HG02759 (cell line): ENCODE data around the gene C1QBP.
"Not testable (repeated sequence)": the region's sequence is repeated elsewhere in the genome, so short reads cannot be mapped to it uniquely, and the experiment has no call there.

Source experiments
- ATAC-seq: cut with Tn5 transposase; IDR thresholded peaks from one replicate; pipeline ENCODE4 v1.9.1; 2021; ENCODE audit warnings: mild to moderate bottlenecking, moderate library complexity; ENCODE audit not compliant: unreplicated experiment

Gene C1QBP, protein sequence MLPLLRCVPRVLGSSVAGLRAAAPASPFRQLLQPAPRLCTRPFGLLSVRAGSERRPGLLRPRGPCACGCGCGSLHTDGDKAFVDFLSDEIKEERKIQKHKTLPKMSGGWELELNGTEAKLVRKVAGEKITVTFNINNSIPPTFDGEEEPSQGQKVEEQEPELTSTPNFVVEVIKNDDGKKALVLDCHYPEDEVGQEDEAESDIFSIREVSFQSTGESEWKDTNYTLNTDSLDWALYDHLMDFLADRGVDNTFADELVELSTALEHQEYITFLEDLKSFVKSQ

DNA sequence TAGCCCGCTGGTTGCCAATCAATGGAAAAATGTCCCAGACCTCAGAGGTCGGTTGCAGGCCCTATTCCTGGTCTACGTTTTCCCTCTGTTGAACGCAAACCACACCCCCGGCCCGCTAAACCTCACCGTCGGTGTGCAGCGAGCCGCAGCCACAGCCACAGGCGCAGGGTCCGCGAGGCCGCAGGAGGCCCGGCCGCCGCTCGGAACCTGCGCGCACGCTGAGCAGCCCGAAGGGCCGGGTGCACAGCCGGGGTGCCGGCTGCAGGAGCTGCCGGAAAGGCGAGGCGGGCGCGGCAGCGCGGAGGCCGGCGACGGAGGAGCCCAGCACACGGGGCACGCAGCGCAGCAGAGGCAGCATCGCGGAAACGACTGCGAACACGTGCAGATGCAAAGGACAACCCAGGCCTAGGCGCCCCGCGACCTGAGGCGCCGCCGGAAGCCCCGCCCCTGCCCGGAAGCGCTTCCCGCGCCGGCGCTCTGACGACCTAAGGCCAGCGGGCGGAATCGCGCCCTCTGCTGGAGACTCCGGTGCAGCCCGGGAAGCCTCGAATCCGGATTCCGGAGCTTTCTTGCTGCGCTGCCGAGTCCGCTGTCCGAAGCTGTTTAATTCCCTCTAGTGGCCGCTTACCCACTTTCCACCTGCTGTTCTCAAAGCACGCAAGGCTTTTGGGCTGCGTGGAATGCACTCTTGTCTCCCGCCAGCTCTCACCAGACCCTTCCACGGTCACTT, at the start of gene C1QBP:
Gene C1QBP (minus strand): TSS at position 440 of the 730 bp plus-strand sequence. CDS start 82 bp downstream, at position 358.
- ATAC-seq: peak; percentile 87

DNA sequence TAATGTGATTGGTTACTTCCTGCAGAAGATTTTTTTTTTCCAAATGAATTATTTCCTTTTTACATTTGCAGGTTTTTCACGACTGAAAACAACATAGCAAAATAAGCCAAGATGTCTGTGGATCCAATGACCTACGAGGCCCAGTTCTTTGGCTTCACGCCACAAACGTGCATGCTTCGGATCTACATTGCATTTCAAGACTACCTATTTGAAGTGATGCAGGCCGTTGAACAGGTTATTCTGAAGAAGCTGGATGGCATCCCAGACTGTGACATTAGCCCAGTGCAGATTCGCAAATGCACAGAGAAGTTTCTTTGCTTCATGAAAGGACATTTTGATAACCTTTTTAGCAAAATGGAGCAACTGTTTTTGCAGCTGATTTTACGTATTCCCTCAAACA, 49.8 kb upstream of the C1QBP start:
- no peak for ATAC-seq

DNA sequence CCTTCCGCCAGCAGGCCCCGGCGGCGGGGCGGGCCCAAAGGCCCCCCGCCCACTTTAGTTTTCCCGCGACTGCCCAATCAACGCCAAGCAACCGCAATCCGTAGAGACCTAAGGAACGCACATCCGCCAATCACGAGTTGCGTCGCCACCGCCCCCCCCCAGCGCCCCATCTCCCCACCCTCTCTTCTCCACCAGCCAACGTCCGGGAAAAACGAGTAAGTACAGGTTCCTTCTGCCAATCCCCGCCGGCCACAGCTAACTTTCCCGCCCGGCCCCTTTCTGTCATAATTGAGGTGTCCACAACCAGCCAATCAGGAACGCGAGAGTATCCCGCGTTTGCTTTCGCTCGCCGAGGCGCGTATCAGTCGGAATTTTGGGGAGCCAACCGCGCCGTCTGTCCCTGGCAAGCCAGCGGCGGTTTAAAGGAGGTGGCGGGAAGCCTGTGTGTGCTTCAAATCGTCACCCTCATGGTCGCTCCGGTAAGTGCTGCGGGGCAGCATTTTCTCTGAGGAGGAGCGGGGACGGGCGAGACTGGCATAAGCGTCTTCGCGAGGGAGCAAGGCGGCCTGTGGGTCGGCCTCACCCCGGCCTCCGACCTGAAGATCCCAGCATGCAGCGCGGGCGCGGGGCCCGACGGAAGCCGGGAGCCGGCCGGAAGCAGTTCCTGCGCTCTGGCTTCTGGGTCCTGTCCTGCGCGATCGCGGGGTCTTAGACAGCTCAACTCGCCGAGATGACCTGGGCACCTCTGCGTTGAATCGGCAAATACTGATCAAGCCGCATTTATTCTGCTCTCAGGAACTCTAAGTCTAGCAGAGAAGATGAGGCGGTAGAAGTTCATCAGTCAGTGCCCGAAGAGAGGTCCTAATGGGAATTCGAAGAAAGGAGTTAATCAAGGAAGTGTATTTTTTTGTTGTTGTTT, 47.5 kb upstream of the C1QBP start, which contains the start of gene MIS12:
Gene MIS12 (plus strand): TSS at position 361 of the 919 bp plus-strand sequence. CDS start 2,297 bp downstream, outside the sequence.
- ATAC-seq: peak; percentile 85

DNA sequence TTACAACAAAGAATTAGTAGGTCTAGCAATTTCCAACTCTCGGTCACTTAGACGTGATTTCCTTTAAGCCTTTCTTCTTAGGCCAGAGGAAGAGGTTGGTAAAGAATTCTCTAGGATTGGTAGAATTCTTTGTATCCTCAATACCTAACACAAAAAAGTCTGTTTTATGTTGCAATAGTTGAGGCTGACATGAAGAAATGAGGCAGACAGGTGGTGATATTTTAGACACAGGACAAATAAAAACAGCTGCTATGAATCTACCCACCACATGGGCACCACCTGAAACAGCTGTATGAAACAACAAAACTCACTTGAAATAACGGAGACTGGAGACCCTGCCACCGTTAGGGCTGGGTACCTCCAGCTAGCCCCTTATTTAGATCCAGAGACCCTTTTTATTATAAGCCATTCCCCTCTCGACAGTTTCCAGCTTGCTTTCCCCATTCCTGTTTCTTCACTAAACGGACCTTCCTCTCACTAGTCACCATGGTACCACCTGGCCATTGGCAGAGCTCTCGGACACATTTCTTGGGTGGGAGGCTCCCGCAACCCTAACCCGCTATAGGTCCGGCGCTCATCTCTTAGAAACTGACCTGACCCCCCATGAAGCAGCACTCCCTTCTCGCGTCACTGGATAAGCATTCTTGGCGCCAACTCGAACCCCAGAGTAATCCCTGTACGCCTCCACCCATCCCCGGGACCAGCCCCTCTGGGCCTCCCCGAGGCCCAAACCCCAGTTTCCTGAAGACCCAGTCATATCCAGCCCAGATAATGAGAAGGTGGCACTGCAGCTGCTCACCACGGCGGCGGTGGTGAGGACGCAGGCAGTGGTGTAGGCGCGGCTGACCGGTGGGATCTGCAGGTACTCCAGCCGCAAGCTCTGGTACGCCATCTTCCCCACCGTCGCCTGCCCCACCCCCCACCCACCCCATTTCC, 46.6 kb upstream of the C1QBP start, which contains the start of gene DERL2:
Gene DERL2 (minus strand): TSS at position 909 of the 936 bp plus-strand sequence. CDS start 17 bp downstream, at position 892.
- peak; percentile 19 for ATAC-seq

DNA sequence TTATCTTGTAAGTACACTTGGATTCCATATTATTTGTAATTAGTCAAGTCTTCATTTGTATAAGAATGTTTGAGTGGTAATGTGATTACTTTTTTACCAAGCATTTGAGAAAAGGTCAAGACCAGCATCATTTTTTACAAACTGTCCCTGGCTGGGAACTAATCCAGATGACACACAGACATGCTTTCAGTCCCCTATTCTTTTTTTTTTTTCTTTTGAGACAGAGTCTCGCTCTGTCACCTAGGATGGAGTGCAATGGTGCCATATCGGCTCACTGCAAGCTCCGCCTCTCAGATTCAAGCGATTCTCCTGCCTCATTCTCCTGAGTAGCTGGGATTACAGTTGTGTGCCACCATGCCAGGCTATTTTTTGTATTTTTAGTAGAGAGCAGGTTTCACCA, 42.5 kb upstream of the C1QBP start:
- ATAC-seq: no peak

DNA sequence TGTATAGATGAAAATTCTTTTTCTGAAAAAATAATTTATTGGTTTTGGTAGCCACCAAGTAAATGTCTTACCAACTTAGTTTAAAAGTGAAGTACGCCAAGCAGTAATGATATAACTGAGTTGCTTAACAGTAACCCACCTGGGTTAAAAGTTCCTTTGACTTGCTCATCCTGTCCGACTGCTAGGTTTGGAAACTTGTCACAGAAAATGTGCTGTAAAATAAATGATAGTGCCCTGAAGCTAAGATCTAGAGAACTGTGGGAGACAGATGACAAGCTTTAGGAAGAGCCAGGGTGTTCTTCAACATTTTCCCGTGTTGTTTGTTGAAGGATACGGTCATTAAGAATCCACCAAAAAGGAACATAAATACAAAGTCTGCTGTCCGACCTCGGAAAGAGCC, 42.0 kb upstream of the C1QBP start:
- ATAC-seq: no peak

DNA sequence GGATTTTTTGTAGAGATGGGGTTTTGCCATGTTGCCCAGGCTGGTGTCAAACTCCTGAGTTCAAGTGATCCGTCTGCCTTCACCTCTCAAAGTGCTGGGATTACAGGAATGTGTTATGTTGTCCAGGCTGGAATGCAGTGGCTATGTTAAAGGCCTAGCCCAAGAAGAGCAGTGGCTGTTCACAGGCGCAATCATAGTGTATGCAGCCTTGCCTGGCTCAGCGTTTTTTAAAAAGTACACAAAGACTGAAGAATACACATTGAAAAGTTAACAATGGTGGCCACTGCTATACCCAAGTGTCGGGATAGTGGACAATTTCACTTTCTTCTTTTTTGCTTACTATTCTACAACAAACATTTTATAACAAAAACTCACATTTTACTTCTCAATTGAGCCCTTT, 40.0 kb upstream of the C1QBP start:
- no peak for ATAC-seq

DNA sequence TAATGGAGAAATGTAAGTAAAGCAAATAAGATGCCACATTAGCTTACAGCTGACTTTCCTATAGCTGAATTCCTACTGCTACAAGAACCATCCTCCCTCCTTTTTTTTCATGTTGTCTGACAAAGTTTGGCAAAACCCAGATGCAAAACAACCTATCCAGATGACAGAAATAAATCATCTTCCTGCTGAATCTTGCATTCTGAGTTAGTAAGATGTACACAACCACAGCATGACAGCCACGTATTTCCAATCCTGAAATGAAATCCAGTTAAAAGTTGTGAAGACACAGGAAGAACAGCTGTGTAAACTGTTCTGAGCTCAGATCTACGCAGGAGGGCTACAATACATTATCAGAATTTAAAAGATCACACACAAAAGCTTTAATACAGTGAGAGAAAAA, 35.0 kb upstream of the C1QBP start:
- no peak for ATAC-seq

DNA sequence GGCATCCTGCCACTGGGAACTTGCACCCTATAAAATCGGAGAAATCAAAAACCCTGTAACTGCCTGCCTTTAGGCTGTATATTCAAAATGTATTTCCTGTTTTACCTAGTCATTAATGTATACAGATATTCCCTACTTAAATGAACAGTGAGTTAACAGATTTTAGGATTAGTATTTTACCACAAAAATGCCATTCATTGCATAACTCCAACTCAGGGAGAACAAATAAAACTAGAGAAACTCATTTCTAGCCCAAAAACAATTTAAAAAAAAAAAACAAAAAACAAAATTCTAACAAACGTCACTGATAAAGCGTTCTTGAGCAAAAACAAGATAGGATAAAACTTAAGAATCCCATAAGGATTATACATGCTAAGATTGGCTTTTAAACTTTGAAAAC, 33.6 kb upstream of the C1QBP start:
- no peak for ATAC-seq

DNA sequence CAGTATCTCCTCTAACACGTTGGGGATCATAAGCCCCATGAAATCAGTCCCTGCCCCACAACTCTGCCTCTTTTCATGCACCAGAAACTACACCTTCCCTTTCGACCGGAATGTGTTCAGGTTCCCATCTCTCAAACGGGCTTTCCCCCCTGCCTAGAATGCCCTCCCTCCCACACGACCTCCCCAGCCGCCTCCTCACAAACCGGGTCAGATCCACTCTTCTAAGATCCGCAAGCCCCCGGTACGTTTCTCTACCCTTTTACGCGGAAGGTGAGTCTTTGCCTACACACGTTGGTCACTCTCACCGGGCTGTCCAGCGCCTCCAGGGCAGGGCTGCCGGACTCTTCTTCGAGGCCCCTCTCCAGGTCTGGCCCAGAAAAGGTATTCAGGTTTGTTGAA, 29.1 kb upstream of the C1QBP start:
- ATAC-seq: peak; percentile 11

DNA sequence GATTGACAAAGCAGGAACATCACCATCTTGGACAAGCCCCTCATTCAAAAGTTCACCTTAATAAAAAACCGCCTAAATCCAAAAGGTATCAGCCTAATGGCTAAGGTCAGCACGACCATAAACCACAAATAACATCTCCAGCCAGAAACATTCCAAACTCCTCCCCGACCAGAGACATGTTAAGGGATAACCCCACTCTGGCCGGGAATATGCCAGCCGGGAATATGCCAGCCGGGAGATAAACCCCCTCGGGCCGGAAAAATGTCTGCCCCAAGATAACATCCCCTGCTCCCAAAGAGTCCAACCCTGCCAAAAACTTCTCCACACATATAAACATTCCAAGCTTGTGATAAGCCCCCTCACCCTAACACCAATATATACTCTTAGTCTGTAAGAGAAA, 28.5 kb upstream of the C1QBP start:
- ATAC-seq: no peak

DNA sequence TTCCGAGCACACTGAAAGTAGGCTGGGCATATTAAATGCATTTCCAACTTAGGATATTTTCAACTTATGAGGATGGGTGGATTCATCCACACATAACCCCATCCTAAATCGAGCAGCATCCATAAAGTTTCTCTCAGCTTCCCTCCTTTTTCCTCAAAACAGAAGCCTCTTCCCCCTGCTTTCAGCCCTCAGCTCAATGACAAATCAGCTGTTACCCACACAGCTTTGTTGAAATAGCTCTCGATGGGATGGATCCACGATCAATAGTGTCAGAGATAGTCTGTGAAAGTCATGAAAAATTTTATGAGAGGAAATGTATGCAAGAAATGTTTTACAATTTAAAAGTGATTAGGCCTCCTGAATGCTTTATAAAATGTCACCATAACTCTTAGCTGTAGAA, 27.3 kb upstream of the C1QBP start:
- ATAC-seq: no peak

DNA sequence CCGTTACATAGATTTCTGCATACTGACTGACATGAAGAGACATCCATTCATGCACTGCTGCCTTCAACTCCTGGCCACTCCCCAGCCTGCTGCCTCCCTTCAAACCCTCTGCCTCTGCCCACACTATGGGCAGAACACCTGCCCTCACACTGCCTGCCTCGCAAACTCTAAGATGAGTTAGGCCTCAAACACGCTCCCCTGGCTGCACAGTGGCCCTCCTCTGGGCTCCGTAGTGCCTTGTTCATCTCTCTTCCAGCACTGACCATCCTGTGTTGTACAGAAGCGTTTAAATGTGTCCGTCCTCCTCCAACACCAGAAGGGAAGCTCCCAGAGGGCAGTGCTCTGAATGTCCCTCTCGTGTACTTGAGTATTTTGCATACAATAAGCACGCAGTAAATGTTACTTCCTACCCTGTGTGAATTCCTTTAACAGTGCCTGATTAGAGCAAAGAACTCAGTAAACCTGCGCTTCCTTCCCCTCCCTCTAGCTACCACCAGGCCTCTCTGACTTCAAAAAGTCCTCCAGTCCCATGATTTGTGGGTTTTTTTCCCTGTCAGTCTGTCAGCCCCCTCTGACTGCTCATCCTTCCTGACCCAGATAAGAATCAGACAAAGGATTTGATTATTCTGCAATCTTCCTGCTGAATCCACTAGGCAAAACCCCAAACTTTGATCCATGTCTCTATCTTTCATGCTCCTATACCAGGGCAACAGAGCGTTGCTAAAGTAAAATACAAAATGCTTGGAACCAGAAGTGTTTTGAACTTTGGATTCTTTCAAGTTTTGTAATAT, 26.0 kb upstream of the C1QBP start:
- ATAC-seq: no peak

DNA sequence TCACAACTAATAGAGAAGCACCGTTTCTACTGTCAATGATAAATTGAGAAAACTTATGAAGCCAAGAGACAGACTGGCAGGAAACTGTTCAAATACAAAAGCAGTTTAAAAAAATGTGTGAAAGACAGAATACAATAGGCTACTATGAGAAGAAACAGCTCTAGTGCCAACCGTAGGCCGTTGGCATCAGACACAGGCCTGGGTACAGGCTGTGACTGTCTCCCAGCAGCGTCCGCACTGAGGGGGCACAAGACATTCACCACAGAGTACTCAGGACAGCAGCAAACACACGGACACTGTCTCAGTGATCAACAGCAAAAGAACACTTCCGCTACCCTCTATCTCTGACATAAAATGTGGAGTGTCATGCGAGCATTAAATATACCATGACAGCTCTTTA, 7.8 kb upstream of the C1QBP start:
- ATAC-seq: no peak

DNA sequence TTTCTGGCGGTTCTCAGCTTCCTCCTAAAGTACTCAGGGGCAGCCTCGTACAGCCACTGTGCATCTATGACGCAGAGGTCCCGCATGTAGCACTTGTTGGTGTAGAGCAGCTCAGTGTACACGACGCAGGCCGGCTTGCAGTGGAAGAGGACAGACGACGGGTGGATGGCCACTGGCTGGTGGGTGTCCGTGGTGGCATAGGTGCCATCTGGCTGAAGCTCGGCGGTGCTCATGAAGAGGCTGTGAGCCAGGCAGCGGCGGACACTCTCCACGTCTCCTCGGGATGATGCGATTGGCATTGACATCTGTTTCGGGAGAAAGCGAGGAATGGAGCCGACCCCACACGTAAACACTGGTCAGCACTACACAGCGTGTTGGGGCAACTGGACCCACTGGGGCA, 5.3 kb upstream of the C1QBP start:
- ATAC-seq: no peak

DNA sequence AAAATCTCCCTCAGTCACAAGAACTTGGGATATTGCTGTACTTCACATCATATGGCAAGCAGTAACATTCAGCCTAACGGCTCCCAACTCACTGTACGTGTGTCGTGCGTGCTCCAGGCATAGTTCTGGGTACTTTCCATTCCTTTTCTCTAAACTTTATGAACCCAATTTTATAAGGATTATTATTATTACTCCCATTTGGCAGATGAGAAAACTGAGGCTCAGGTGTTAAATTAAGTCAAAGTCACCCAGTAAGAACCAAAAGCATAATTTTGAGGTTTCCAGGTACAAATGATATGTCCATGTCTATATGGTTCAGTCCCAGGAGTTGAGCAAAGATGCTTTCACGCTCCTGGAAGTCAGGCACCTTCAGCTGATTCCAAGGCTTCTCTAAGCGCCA, 4.8 kb upstream of the C1QBP start:
- no peak for ATAC-seq

DNA sequence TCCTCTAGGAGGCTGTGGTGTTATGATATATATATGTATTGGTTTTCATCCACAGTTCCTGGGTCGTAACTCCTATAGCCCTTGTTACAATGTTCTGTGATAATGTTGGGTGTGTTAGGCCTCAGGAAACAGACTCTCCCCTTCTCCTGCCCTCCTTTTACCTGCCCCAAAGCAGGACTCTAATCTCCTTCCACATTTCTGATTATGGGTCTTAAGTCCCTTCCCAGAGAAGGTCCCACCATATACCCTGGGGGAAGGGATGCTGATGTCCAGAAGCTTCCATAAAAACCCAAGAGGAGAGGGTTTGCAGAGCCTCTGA, 450 bp upstream of the C1QBP start:
- no peak for ATAC-seq

DNA sequence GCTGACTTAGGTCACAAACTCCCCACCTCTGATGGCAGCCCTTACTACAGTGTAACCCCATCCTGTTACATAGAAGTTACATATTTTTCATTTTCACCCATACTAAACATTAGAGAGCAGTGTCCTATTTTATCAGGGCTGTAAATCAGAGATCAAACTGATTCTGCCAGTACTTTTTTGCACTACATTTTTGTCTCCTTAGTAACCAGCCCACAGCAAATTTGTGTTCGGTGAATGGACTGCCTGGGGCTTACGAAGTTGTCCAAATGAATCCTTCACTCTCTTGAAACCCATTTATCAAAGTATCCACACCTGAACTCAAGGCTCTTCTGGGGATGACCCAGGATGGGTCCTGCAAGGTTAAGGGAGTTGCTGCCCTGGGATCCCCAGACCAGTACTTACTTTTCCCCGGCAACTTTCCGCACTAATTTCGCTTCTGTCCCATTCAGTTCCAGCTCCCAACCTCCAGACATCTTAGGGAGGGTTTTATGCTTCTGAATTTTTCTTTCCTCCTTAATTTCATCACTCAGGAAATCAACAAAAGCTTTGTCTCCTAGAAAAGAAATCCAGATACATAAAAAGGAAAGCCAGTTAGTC, 1.1 kb downstream of the C1QBP start:
- no peak for ATAC-seq

DNA sequence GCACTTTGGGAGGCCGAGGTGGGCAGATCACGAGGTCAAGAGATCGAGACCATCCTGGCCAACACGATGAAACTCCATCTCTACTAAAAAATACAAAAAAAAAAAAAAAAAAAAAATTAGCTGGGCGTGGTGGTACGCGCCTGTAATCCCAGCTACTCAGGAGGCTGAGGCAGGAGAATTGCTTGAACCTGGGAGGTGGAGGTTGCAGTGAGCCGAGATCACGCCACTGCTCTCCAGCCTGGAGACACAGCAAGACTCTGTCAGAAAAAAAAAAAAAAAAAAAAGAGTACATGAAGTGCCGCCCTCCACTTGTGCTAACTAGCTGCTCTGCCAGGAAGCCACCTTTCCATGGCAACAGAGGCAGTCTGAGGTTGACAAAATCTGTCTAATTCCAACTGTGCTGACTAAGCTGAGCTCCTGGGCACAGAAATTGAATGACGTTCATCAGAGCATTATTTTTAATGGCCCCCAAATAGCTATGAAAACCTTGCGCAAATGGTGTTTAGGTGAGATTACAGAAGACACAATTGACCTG, 3.1 kb downstream of the C1QBP start:
- not testable (repeated sequence) for ATAC-seq
